NT2/D1 (cell line): Measurements from ENCODE around the gene STXBP6.

ENCODE experiments used
- DNase-seq: peaks from one replicate; pipeline ENCODE4 v3.0.0-alpha.2; 2011; ENCODE audit warnings: low read depth, low spot score
- H3K27me3 ChIP-seq: 2 replicates; pipeline ENCODE4 v1.6.0; 2011; ENCODE audit warnings: mild to moderate bottlenecking; ENCODE audit not compliant: insufficient read length, insufficient read depth
- H3K36me3 ChIP-seq: 2 replicates; pipeline ENCODE4 v1.6.1; 2011; ENCODE audit warnings: mild to moderate bottlenecking, low read length, mixed read lengths; ENCODE audit not compliant: insufficient read depth, insufficient read length
- H3K4me1 ChIP-seq: 2 replicates; pipeline ENCODE4 v1.5.1; 2011; ENCODE audit not compliant: insufficient read depth, insufficient read length
- H3K4me3 ChIP-seq: 2 replicates; pipeline ENCODE4 v1.5.1; 2011; ENCODE audit warnings: low read depth; ENCODE audit not compliant: insufficient read length
- H3K9ac ChIP-seq: 2 replicates; pipeline ENCODE4 v1.6.0; 2011; ENCODE audit warnings: low read depth; ENCODE audit not compliant: insufficient read length
- H3K9me3 ChIP-seq: 2 replicates; pipeline ENCODE4 v1.5.1; 2011; ENCODE audit warnings: mild to moderate bottlenecking, low read length; ENCODE audit not compliant: insufficient read depth
- SUZ12 ChIP-seq: IDR thresholded peaks from 2 replicates; pipeline ENCODE4 v1.6.1; 2011; ENCODE audit not compliant: insufficient read length, insufficient read depth; ENCODE audit errors: extremely low read depth
- YY1 ChIP-seq: IDR thresholded peaks from 2 replicates; pipeline ENCODE4 v1.6.1; 2011; ENCODE audit not compliant: insufficient read length, insufficient read depth
- ZNF274 ChIP-seq: IDR thresholded peaks from 2 replicates; pipeline ENCODE4 v1.6.1; 2011; ENCODE audit warnings: mild to moderate bottlenecking, low read depth, low read length

Gene STXBP6

GRCh38 chr14:24870949-24871701 is 178.8 kb downstream of the STXBP6 start:
- H3K4me3 ChIP-seq, result no peak overlapping the region
- H3K36me3 ChIP-seq, result no peaks in the 10 kb centered on the region
- TF ChIP-seq ZNF274 (no peak), YY1 (no peak), SUZ12 (no peak)
- H3K9ac ChIP-seq, result no peak overlapping the region
- H3K27me3 ChIP-seq, result no peaks in the 10 kb centered on the region
- no peaks in the 10 kb centered on the region for H3K9me3 ChIP-seq
- H3K4me1 ChIP-seq, result no peaks in the 10 kb centered on the region
- DNase-seq, result no peak

GRCh38 chr14:24868389-24868788 is 181.6 kb downstream of the STXBP6 start:
- no peaks in the 10 kb centered on the region for H3K4me1 ChIP-seq
- no peaks in the 10 kb centered on the region for H3K36me3 ChIP-seq
- TF ChIP-seq SUZ12 (no peak), YY1 (no peak), ZNF274 (no peak)

GRCh38 chr14:24866067-24866639 is 183.8 kb downstream of the STXBP6 start:
- DNase-seq, result no peak
- Histone ChIP-seq H3K4me3 (no peak overlapping the region), H3K36me3 (no peaks in the 10 kb centered on the region), H3K4me1 (no peaks in the 10 kb centered on the region), H3K9me3 (no peaks in the 10 kb centered on the region), H3K9ac (no peak overlapping the region), H3K27me3 (no peaks in the 10 kb centered on the region)
- TF ChIP-seq ZNF274, result no peak
- no peak for TF ChIP-seq YY1
- no peak for TF ChIP-seq SUZ12

More at GRCh38 chr14:24868389-24868788, 181.6 kb downstream of the STXBP6 start:
- no peaks in the 10 kb centered on the region for H3K27me3 ChIP-seq
- DNase-seq, result no peak
- H3K9ac ChIP-seq, result no peak overlapping the region
- no peaks in the 10 kb centered on the region for H3K9me3 ChIP-seq
- no peak overlapping the region for H3K4me3 ChIP-seq

GRCh38 chr14:24863968-24864684 is 185.8 kb downstream of the STXBP6 start:
- Histone ChIP-seq H3K9me3 (no peaks in the 10 kb centered on the region), H3K4me3 (no peak overlapping the region), H3K36me3 (no peaks in the 10 kb centered on the region), H3K4me1 (no peaks in the 10 kb centered on the region), H3K27me3 (no peaks in the 10 kb centered on the region), H3K9ac (no peak overlapping the region)
- no peak for DNase-seq
- no peak for TF ChIP-seq SUZ12
- TF ChIP-seq YY1, result no peak
- no peak for TF ChIP-seq ZNF274

GRCh38 chr14:24861083-24861630 is 188.8 kb downstream of the STXBP6 start:
- Histone ChIP-seq H3K9ac (no peak overlapping the region), H3K9me3 (no peaks in the 10 kb centered on the region), H3K27me3 (no peaks in the 10 kb centered on the region), H3K4me1 (no peaks in the 10 kb centered on the region), H3K36me3 (no peaks in the 10 kb centered on the region), H3K4me3 (no peak overlapping the region)
- DNase-seq, result no peak
- TF ChIP-seq SUZ12 (no peak), YY1 (no peak), ZNF274 (no peak)

- Histone ChIP-seq H3K9ac (no peak overlapping the region), H3K4me1 (no peaks in the 10 kb centered on the region)
Measured at GRCh38 chr14:24859559-24859958, 190.4 kb downstream of the STXBP6 start.

GRCh38 chr14:24858684-24859083 is 191.3 kb downstream of the STXBP6 start:
- H3K27me3 ChIP-seq, result no peaks in the 10 kb centered on the region
- no peaks in the 10 kb centered on the region for H3K9me3 ChIP-seq
- no peak overlapping the region for H3K9ac ChIP-seq
- H3K4me3 ChIP-seq, result no peak overlapping the region
- no peak for DNase-seq
- H3K4me1 ChIP-seq, result no peaks in the 10 kb centered on the region
- no peaks in the 10 kb centered on the region for H3K36me3 ChIP-seq
- TF ChIP-seq YY1, result no peak
- TF ChIP-seq SUZ12, result no peak
- TF ChIP-seq ZNF274, result no peak

More at GRCh38 chr14:24859559-24859958, 190.4 kb downstream of the STXBP6 start:
- Histone ChIP-seq H3K36me3 (no peaks in the 10 kb centered on the region), H3K9me3 (no peaks in the 10 kb centered on the region), H3K27me3 (no peaks in the 10 kb centered on the region), H3K4me3 (no peak overlapping the region)
- TF ChIP-seq YY1 (no peak), ZNF274 (no peak), SUZ12 (no peak)
- no peak for DNase-seq
